ENCODE results near the gene ATCAY.
"Not testable (repeated sequence)": the region's sequence is repeated elsewhere in the genome, so short reads cannot be mapped to it uniquely, and the experiment has no call there.

ATCAY gene

GRCh38 chr19:3949294-3949693, 68.8 kb downstream of the ATCAY start:
- no peak for DNase-seq (ENCODE audit: low spot score)

- DNase-seq (ENCODE audit: low spot score) = no peak
These were observed 69.7 kb downstream of the ATCAY start for GRCh38 chr19:3949997-3950859.

GRCh38 chr19:3950871-3951861, 70.7 kb downstream of the ATCAY start:
- no peak for DNase-seq (ENCODE audit: low spot score)

- DNase-seq (ENCODE audit: low spot score) = not testable (repeated sequence)
These were observed 72.3 kb downstream of the ATCAY start for GRCh38 chr19:3952755-3953276.

- DNase-seq (ENCODE audit: low spot score) = no peak
These were observed 73.6 kb downstream of the ATCAY start for GRCh38 chr19:3954107-3954506.

- not testable (repeated sequence) for DNase-seq (ENCODE audit: low spot score)
These were observed 74.8 kb downstream of the ATCAY start for GRCh38 chr19:3955276-3955675.

GRCh38 chr19:3955688-3956087, 75.2 kb downstream of the ATCAY start:
- DNase-seq (ENCODE audit: low spot score) = no peak

- DNase-seq (ENCODE audit: low spot score) = no peak
These were observed 78.6 kb downstream of the ATCAY start for GRCh38 chr19:3958836-3959765.

GRCh38 chr19:3959766-3960131, 79.3 kb downstream of the ATCAY start:
- DNase-seq (ENCODE audit: low spot score) = no peak

- DNase-seq (ENCODE audit: low spot score) = no peak
These were observed 80.5 kb downstream of the ATCAY start for GRCh38 chr19:3961007-3961406.

GRCh38 chr19:3963458-3964255, 83.2 kb downstream of the ATCAY start:
- DNase-seq (ENCODE audit: low spot score) = no peak

- DNase-seq (ENCODE audit: low spot score) = no peak
These were observed 84.0 kb downstream of the ATCAY start for GRCh38 chr19:3964256-3965194.

GRCh38 chr19:3966051-3967017, 85.8 kb downstream of the ATCAY start:
- no peak for DNase-seq (ENCODE audit: low spot score)

GRCh38 chr19:3967983-3968382, 87.5 kb downstream of the ATCAY start:
- DNase-seq (ENCODE audit: low spot score) = not testable (repeated sequence)

GRCh38 chr19:3968556-3969434, 88.3 kb downstream of the ATCAY start:
- DNase-seq (ENCODE audit: low spot score) = peak; percentile 93

- DNase-seq (ENCODE audit: low spot score) = peak; percentile 50
These were observed 89.2 kb downstream of the ATCAY start for GRCh38 chr19:3969435-3970312.

All from AG20443 (cell line).